ENCODE data around the gene MSANTD1.

The MSANTD1 gene

GRCh38 chr4:3257103-3257555 is 8.2 kb downstream of the MSANTD1 start:
- no peaks in the 10 kb centered on the region for H3K27me3 ChIP-seq (ENCODE audit: insufficient read depth, poor library complexity, severe bottlenecking)
- no peak for DNase-seq (ENCODE audit: low read depth in 1 of 2, low spot score in 1 of 2)
- H3K4me3 ChIP-seq (replicated peaks; ENCODE audit: insufficient read depth, low read length) = no peak overlapping the region
- no peak overlapping the region for H3K27ac ChIP-seq (replicated peaks)
- TF ChIP-seq REST (IDR thresholded peaks at IDR 0.05; ENCODE audit: insufficient replicate concordance, low read depth) (no peak), GABPA (IDR thresholded peaks at IDR 0.05; ENCODE audit: low read depth) (no peak), SPI1 (IDR thresholded peaks at IDR 0.05; ENCODE audit: borderline replicate concordance, low read depth) (no peak), POLR2AphosphoS5 (IDR thresholded peaks at IDR 0.05; ENCODE audit: low read depth) (no peak), CTCF (IDR thresholded peaks at IDR 0.05; ENCODE audit: insufficient read depth, low read length) (no peak)

GRCh38 chr4:3257556-3258482 is 8.9 kb downstream of the MSANTD1 start:
- Histone ChIP-seq H3K27ac (replicated peaks) (no peak overlapping the region), H3K27me3 (ENCODE audit: insufficient read depth, poor library complexity, severe bottlenecking) (no peaks in the 10 kb centered on the region), H3K4me3 (replicated peaks; ENCODE audit: insufficient read depth, low read length) (no peak overlapping the region)
- DNase-seq (ENCODE audit: low read depth in 1 of 2, low spot score in 1 of 2) = peak in 1 of 2 experiments; percentile 10
- TF ChIP-seq SPI1 (IDR thresholded peaks at IDR 0.05; ENCODE audit: borderline replicate concordance, low read depth) = no peak
- TF ChIP-seq CTCF (IDR thresholded peaks at IDR 0.05; ENCODE audit: insufficient read depth, low read length) = no peak
- no peak for TF ChIP-seq POLR2AphosphoS5 (IDR thresholded peaks at IDR 0.05; ENCODE audit: low read depth)
- TF ChIP-seq GABPA (IDR thresholded peaks at IDR 0.05; ENCODE audit: low read depth) = no peak
- TF ChIP-seq REST (IDR thresholded peaks at IDR 0.05; ENCODE audit: insufficient replicate concordance, low read depth) = no peak

- DNase-seq (ENCODE audit: low read depth in 1 of 2, low spot score in 1 of 2) = no peak
- H3K4me3 ChIP-seq (replicated peaks; ENCODE audit: insufficient read depth, low read length) = no peak overlapping the region
- peaks cover 3% of the 10 kb centered on the region for H3K27me3 ChIP-seq (ENCODE audit: insufficient read depth, poor library complexity, severe bottlenecking)
- no peak for TF ChIP-seq CTCF (IDR thresholded peaks at IDR 0.05; ENCODE audit: insufficient read depth, low read length)
- TF ChIP-seq POLR2AphosphoS5 (IDR thresholded peaks at IDR 0.05; ENCODE audit: low read depth) = no peak
- no peak for TF ChIP-seq SPI1 (IDR thresholded peaks at IDR 0.05; ENCODE audit: borderline replicate concordance, low read depth)
- no peak for TF ChIP-seq GABPA (IDR thresholded peaks at IDR 0.05; ENCODE audit: low read depth)
- no peak for TF ChIP-seq REST (IDR thresholded peaks at IDR 0.05; ENCODE audit: insufficient replicate concordance, low read depth)
- H3K27ac ChIP-seq (replicated peaks) = no peak overlapping the region
Measured at GRCh38 chr4:3261411-3262207, 12.7 kb downstream of the MSANTD1 start.

Data from HL-60 (cell line).